BJ (cell line): ENCODE results near the gene PHLDB1. TPM values are rescaled to one million over a fixed set of nuclear protein-coding genes. Genes with fewer than 3 reads are reported as not detected.

Source experiments
- CTCF ChIA-PET: fragments of 350-600 bp; formaldehyde crosslinking; extraction: SDS; loops from one replicate; lab custom pipeline; 2021; ENCODE audit warnings: antibody characterized with exemption, inconsistent platforms; lab: Yijun Ruan, JAX
- POLR2A ChIA-PET: fragments of 300-600 bp; sonication (Branson Sonifier 250); formaldehyde crosslinking; extraction: SDS; loops from one replicate; lab custom pipeline; 2021; ENCODE audit warnings: antibody characterized with exemption; lab: Charles Lee
- DNase-seq: peaks from one replicate; pipeline ENCODE4 v3.0.0-alpha.2; 2011; ENCODE audit warnings: low read depth
- H3K27me3 ChIP-seq: 2 replicates; pipeline ENCODE4 v1.6.0; 2011; ENCODE audit warnings: low read length; ENCODE audit not compliant: control insufficient read depth, insufficient read depth
- H3K36me3 ChIP-seq: 2 replicates; pipeline ENCODE4 v1.5.1; 2011; ENCODE audit warnings: low read length; ENCODE audit not compliant: control insufficient read depth, insufficient read depth
- H3K4me3 ChIP-seq: 2 replicates; pipeline ENCODE4 v1.5.1; 2011; ENCODE audit warnings: low read depth, mild to moderate bottlenecking, control low read depth, low read length
- polyA plus RNA-seq: library from polyadenylated mRNA; depleted of rRNA; stranded (reverse); fragments of >200 nt; gene quantifications from 2 replicates; pipeline ENCODE4 v1.2.3, GENCODE V29; 2011
- TF ChIP-seq, protein P1 (sequence below): IDR thresholded peaks from 2 replicates; pipeline ENCODE4 v1.5.1; 2011; ENCODE audit warnings: low read depth, mild to moderate bottlenecking, control low read depth, inconsistent platforms, low read length, moderate library complexity; ENCODE audit not compliant: insufficient read depth

Gene PHLDB1
- polyA plus RNA-seq, 1 experiment = 74.7 TPM

DNA sequence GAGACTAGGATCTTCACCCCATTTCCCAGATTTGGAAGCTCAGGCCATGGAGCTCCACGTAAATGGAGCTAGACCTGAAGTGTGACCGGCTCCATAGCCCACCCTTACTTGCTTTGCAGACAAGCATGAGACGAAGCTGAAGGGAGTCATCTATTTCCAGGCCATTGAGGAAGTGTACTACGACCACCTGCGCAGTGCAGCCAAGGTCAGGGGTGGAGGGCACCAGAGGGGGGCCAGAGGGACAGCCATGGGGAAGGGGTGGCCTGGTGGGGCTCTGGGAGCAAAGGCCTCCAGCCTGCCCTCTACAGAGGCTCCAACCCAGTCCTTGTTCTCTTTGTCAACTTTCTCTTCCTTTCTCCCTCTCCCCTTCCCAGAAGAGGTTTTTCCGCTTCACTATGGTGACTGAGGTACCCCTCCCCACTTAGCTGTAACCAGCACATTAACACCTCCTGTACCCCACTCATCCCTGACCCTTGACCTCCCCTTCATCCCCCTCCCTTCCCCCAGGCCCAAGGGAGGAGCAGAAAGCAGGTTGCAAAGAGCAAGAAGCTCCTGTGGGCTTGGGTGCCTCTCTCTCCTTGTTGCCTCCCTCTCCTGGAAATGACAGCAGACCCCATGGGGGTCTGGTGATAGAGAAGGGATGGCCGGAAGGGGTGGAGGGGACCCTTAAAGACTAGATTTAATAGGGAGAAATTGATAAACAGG lies 48.2 kb downstream of the PHLDB1 start:
- TF ChIP-seq, protein P1, sequence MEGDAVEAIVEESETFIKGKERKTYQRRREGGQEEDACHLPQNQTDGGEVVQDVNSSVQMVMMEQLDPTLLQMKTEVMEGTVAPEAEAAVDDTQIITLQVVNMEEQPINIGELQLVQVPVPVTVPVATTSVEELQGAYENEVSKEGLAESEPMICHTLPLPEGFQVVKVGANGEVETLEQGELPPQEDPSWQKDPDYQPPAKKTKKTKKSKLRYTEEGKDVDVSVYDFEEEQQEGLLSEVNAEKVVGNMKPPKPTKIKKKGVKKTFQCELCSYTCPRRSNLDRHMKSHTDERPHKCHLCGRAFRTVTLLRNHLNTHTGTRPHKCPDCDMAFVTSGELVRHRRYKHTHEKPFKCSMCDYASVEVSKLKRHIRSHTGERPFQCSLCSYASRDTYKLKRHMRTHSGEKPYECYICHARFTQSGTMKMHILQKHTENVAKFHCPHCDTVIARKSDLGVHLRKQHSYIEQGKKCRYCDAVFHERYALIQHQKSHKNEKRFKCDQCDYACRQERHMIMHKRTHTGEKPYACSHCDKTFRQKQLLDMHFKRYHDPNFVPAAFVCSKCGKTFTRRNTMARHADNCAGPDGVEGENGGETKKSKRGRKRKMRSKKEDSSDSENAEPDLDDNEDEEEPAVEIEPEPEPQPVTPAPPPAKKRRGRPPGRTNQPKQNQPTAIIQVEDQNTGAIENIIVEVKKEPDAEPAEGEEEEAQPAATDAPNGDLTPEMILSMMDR = no peak
- DNase-seq = no peak
- H3K4me3 ChIP-seq = no peak overlapping the region
- H3K36me3 ChIP-seq = peaks cover 28% of the 10 kb centered on the region
- ChIA-PET POLR2A (no interaction called here), CTCF (interaction anchor here (0.7 to 6.0 kb wide), 8 partner anchors 9 to 301 kb away, joined by 3 to 56 read pairs (median 4); partner anchors contain the start of genes PHLDB1 and UPK2)
- H3K27me3 ChIP-seq = no peaks in the 10 kb centered on the region

DNA sequence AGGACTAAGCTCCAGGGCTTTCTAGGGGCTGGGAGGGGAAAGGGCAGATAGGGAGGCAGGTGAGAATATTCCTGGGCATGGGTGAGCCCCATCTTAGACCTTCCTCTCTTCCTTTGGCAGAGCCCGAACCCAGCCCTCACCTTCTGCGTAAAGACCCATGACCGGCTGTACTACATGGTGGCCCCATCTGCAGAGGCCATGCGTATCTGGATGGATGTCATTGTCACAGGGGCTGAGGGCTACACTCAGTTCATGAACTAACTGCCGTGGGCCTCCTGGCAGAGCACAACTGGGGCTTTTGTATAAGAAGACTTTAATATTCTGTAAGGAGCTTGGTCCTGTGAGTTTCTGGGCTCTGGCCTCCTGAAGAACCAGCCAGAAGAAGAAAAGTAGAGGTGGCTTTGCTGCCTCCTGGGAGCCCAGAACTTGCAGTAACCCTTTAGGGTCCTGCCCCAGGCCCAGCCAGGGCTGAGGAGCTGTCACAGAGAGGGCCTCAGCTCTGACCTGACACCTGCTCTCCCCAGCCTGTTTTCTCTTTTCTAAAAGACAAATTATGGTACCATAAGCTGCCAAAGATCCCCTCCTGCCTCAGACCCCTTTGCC lies 49.2 kb downstream of the PHLDB1 start:
- DNase-seq = no peak
- Histone ChIP-seq H3K27me3 (no peaks in the 10 kb centered on the region), H3K36me3 (peaks cover 24% of the 10 kb centered on the region), H3K4me3 (no peak overlapping the region)
- TF ChIP-seq, protein P1 = no peak
- ChIA-PET POLR2A (no interaction called here), CTCF (interaction anchor here (0.8 to 6.0 kb wide), 8 partner anchors 11 to 300 kb away, joined by 3 to 56 read pairs (median 6); partner anchors contain the start of genes PHLDB1 and UPK2)

DNA sequence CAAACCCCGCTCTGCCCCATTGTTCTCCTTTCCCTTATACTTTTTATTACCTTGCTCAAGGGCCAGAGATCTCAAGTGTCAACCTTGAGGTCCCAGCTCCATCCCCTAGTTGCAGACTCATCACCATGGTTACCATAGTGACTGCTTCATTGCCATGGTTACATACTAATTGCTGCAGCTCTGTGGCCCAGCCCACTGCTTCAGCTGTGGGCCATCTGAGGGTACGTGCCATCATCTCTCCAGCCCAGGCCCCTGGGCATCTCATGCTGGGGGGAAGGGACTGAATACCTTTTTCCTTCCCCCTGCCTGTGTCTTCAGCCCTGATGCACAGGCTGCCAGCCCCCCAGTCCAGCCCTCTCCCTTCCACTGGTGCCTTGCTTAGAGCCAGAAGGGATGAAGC lies 49.8 kb downstream of the PHLDB1 start:
- Histone ChIP-seq H3K36me3 (peaks cover 22% of the 10 kb centered on the region), H3K4me3 (no peak overlapping the region), H3K27me3 (no peaks in the 10 kb centered on the region)
- ChIA-PET POLR2A (no interaction called here), CTCF (interaction anchor here (1.0 to 6.0 kb wide), 7 partner anchors 17 to 300 kb away, joined by 3 to 56 read pairs (median 6); partner anchors contain the start of genes PHLDB1 and UPK2)
- TF ChIP-seq, protein P1 = no peak
- DNase-seq = no peak

- Histone ChIP-seq H3K27me3 (no peaks in the 10 kb centered on the region), H3K4me3 (no peak overlapping the region), H3K36me3 (peaks cover 19% of the 10 kb centered on the region)
- CTCF ChIA-PET = interaction anchor here (0.7 to 6.0 kb wide), 17 partner anchors 10 to 299 kb away, joined by 3 to 56 read pairs (median 6); partner anchors contain the start of genes PHLDB1 and UPK2
- DNase-seq = no peak
- POLR2A ChIA-PET = no interaction called here
- TF ChIP-seq, protein P1 = no peak
Measured at GRCh38 chr11:118657709-118658428, 50.5 kb downstream of the PHLDB1 start.
